Ishikawa (cell line): ENCODE results near the gene KRT31.

ENCODE experiments used
- CEBPB ChIP-seq: IDR thresholded peaks from 2 replicates; pipeline ENCODE4 v1.6.1; 2012
- EGR1 ChIP-seq: IDR thresholded peaks from 2 replicates; pipeline ENCODE4 v1.6.1; 2012
- EP300 ChIP-seq: IDR thresholded peaks from 2 replicates; pipeline ENCODE4 v1.6.1; 2012; ENCODE audit warnings: borderline replicate concordance
- RAD21 ChIP-seq: IDR thresholded peaks from 2 replicates; pipeline ENCODE4 v1.6.1; 2012; ENCODE audit warnings: low read depth
- TAF1 ChIP-seq: IDR thresholded peaks from 2 replicates; pipeline ENCODE4 v1.6.1; 2012; ENCODE audit warnings: low read depth, mild to moderate bottlenecking
- TF ChIP-seq, protein P1 (sequence below): IDR thresholded peaks from 2 replicates; pipeline ENCODE4 v1.6.1; 2012
- TF ChIP-seq, protein P2 (sequence below): IDR thresholded peaks from 2 replicates; pipeline ENCODE4 v1.6.1; 2012
- TF ChIP-seq, protein P3 (sequence below): IDR thresholded peaks from 2 replicates; pipeline ENCODE4 v1.6.1; 2012; ENCODE audit warnings: low read depth, mild to moderate bottlenecking

DNA sequence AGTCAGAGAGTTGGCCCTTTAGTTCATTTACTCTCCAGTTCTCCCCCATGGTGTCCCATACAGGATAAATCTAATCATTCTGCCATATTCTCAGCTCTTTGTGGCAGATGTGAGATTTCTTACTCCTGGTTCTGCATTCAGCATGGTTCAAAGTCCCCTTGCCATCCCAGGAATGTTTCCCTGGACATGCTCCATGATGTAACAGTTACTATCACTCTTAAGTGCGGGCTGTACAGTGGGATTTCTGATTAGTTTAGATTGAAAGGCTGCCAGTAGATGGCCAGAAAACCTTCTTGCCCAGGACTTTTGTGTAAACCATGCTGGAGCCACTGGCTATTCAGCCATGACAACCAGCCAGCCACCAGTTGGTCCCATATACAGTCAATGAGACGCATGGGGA, 16.6 kb upstream of the KRT31 start:
- TF ChIP-seq RAD21 (no peak), EGR1 (no peak), EP300 (no peak), TAF1 (no peak), CEBPB (no peak)
- TF ChIP-seq, protein P1, sequence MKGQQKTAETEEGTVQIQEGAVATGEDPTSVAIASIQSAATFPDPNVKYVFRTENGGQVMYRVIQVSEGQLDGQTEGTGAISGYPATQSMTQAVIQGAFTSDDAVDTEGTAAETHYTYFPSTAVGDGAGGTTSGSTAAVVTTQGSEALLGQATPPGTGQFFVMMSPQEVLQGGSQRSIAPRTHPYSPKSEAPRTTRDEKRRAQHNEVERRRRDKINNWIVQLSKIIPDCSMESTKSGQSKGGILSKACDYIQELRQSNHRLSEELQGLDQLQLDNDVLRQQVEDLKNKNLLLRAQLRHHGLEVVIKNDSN = no peak
- TF ChIP-seq, protein P2, sequence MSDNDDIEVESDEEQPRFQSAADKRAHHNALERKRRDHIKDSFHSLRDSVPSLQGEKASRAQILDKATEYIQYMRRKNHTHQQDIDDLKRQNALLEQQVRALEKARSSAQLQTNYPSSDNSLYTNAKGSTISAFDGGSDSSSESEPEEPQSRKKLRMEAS = no peak
- TF ChIP-seq, protein P3, sequence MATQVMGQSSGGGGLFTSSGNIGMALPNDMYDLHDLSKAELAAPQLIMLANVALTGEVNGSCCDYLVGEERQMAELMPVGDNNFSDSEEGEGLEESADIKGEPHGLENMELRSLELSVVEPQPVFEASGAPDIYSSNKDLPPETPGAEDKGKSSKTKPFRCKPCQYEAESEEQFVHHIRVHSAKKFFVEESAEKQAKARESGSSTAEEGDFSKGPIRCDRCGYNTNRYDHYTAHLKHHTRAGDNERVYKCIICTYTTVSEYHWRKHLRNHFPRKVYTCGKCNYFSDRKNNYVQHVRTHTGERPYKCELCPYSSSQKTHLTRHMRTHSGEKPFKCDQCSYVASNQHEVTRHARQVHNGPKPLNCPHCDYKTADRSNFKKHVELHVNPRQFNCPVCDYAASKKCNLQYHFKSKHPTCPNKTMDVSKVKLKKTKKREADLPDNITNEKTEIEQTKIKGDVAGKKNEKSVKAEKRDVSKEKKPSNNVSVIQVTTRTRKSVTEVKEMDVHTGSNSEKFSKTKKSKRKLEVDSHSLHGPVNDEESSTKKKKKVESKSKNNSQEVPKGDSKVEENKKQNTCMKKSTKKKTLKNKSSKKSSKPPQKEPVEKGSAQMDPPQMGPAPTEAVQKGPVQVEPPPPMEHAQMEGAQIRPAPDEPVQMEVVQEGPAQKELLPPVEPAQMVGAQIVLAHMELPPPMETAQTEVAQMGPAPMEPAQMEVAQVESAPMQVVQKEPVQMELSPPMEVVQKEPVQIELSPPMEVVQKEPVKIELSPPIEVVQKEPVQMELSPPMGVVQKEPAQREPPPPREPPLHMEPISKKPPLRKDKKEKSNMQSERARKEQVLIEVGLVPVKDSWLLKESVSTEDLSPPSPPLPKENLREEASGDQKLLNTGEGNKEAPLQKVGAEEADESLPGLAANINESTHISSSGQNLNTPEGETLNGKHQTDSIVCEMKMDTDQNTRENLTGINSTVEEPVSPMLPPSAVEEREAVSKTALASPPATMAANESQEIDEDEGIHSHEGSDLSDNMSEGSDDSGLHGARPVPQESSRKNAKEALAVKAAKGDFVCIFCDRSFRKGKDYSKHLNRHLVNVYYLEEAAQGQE = no peak
